A204.1 (cell line): ENCODE data around the gene CAPRIN1.
A peak's percentile ranks its signal among the peaks of the same experiment; 100 is the strongest.

Experiments
- FAIRE-seq: peaks from 2 replicates; lab custom pipeline; 2012; peaks lifted over from hg19 to GRCh38; lab: Jason Lieb, UNC

The CAPRIN1 gene

DNA sequence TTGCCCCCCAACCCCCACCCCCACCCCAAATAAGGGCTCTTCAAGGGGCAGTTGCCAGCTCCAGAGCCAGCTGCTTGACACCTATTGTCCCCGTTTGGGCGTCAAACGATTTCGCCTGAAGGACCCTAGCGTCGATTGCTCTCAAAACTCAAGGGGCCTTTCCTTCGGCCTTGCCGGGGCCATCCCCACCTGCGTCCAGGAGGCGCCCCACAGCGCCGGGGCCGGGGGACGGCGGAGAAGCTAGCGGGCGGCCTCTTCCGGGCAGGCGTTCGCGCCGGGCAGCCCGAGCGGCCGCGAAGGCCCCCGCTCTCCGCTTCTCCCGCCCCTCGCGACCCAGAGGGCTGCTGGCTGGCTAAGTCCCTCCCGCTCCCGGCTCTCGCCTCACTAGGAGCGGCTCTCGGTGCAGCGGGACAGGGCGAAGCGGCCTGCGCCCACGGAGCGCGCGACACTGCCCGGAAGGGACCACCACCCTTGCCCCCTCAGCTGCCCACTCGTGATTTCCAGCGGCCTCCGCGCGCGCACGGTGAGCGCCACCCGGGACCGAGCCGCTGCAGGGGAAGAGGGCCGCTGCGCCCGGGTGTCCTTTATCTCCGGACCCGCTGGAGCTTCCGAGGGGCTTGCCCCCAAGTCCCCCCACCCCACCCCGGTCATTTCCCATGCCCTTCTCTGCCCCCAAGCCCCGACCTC, at the start of gene CAPRIN1:
TSS of gene CAPRIN1 (plus strand) at position 383 of the 687 bp plus-strand sequence. CDS start 690 bp downstream, outside the sequence.
- no peak for FAIRE-seq

DNA sequence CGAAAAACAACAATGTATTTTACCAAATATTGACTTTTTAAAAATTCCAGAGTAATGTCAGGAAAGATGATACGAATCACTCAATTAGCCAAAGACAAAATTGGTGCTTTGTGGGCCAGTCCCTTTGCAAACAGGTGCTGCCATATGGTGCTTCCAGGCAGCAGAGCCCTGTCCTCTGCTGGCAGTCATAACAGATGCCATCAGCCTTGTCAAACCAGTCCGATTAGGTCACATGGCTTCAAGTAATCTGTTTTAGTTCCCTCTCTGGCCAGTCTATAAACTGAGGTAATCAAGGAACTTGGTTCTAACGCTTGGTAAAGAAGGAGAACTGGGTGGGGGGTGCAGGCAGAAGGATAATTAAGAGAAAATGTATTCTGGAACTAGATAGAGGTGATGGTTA, 49.1 kb upstream of the CAPRIN1 start:
- FAIRE-seq: no peak

- no peak for FAIRE-seq
Observed at GRCh38 chr11:34004236-34004635, 47.3 kb upstream of the CAPRIN1 start.

DNA sequence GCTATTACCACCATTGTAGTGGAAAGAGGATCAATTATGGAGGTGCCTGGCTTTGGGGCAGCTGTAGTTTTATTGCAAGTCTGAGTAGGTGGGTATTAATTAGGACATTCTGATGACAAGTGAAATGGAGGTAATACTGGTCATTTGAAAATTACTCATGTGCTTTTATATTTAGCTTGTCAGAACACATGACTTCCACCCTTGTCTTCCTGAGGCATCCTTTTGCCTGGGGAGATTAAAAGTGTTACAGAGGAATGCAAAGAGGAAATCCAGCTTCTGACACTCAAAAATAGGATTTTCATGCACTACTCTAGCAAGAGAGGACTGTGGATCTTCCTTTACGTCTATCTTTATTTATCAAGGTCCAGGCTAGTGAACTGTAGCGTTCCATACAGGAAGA, 44.7 kb upstream of the CAPRIN1 start:
- FAIRE-seq: no peak

- FAIRE-seq: no peak
Observed at GRCh38 chr11:34012734-34013133, 38.8 kb upstream of the CAPRIN1 start.

- no peak for FAIRE-seq
Observed at GRCh38 chr11:34013898-34014571, 37.5 kb upstream of the CAPRIN1 start.

DNA sequence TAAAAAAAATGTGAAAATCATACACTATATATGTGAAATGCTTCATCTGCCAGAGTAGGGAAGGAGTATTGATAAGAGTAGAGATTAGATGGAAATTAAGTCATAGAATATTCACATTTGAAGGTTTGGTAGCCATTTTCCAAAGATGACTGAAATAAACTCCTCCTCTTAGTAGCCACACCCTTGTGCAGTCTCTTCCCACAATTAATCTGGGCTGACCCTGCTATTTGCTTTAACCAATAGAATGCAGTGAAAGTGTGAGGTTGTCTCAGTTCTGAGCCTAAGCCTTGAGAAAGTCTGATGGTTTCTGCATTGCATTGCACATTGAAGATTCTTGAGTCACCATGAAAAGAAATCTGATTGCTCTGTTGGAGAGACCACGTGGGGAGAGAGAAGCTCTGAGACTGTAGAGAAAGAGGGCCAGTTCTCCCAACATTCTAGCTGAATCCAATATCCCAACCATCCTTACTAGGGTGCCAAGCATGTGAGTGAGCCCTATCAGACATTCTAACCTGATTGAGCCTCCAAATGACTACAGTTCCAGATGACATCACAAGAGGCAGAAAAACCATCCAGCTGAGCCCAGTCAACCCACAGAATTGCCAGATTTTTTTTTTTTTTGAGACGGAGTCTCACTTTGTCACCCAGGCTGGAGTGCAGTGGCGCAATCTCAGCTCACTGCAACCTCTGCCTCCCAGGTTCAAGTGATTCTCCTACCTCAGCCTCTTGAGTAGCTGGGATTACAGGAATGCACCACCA, 29.4 kb upstream of the CAPRIN1 start:
- FAIRE-seq: no peak

GRCh38 chr11:34026432-34026831, 25.1 kb upstream of the CAPRIN1 start:
- peak; percentile 90 for FAIRE-seq

DNA sequence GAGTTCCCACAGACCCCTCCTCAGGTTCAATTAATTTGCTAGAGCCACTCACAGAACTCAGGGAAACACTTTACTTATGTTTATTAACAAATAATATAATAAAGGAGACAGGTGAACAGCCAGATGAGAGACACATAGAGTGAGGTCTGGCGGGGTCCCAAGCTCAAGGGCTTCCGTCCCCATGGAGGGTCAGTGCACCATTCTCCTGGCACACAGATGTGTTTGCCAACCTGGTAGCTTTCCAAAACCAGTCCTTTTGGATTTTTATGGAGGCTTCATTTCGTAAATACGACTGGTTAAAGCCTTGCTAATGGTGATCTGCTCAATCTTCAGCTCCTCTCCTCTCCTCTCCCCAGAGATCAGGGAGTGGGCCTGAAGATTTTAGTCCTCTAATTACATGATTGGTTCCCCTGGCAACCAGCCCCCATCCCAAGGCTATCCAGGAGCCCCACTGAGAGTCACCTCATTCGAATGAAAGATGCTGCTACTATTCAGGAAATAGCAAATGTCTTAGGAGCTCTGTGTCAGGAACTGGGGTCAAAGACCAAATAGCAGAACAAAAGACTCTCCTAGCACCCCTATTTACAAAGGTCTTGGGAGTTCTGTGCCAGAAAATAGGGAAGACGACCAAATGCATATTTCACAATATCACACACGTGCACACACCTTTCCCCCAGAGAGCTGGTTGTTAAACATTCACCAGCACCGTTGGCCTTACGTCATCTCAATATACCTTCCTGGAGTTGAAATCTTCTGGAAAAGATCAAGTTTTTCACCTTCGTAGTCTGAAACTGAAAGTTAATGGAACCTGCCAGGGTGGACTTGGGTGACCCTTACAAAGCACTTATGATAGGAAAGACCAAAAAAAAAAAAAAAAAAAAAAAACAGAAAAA, 23.8 kb upstream of the CAPRIN1 start:
- no peak for FAIRE-seq

- no peak for FAIRE-seq
Observed at GRCh38 chr11:34028425-34028824, 23.1 kb upstream of the CAPRIN1 start.

- no peak for FAIRE-seq
Observed at GRCh38 chr11:34029176-34029575, 22.4 kb upstream of the CAPRIN1 start.

DNA sequence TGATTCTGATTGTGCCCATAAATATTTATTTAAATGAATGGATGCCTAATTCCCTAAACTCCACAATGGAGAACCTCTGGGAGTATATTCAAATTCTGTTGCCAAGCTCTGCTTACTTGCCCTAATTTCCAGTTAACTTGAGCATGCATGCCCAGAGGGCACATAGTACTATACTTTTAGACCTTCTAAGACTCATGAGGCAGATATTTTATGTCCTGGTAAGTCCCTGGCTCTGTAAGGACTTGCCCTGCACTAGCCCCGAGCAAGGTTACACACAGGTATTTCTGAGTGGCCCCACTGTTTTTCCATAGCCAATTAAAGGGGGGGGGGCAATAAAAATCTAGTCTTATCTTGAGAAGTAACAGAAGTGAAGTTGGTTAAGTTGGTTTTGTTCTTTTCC, 21.1 kb upstream of the CAPRIN1 start:
- no peak for FAIRE-seq

DNA sequence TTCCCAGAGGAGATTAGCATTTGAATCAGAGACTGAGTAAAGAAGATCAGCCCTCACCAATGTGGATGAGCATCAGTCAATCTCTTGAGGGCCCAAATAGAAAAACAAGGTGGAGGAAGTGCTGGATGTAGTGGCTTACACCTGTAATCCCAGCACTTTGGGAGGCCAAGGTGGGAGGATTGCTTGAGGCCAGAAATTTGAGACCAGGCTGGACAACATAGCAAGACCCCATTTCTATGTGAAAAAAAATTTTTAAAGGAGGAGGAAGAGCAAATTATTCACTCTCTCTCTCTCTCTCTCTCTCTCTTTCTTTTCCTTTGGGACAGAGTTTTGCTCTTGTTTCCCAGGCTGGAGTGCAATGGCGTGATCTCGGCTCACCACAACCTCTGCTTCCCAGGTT, 18.1 kb upstream of the CAPRIN1 start:
- FAIRE-seq: no peak

DNA sequence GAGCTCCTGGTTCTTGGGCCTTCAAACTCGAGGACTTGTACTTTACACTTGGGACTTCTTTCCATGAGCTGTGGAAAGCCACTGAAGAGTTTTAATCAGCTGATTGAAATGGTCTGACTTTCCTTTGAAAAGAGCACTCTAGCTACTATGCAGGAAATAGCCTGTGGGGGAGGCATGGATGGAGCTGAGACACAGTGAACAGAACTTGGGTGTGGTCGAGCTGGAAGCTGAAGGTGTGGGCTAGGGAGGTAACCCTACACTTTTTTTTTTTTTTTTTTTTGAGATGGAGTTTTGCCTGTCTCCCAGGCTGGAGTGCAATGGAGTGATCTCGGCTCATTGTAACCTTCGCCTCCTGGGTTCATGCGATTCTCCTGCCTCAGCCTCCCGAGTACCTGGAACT, 17.5 kb upstream of the CAPRIN1 start:
- no peak for FAIRE-seq

GRCh38 chr11:34036456-34036855, 15.1 kb upstream of the CAPRIN1 start:
- FAIRE-seq: no peak

DNA sequence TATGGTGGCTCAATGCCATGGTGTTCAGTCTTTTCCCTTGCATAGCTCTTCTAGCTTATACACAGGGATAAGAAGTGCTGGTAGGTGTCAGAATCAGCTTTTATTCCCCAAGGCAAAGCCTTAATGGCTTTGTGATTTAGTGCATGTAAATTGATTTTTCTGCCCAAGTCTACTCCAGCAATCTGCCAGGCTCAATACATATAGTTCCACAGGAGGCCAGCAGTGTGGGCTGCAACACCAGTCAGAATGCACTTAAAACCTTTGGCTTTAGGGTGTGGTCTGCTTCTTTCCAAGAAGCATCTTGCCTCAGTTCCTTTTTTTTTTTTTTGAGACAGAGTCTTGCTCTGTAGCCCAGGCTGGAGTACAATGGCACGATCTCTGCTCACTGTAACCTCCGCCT, 14.5 kb upstream of the CAPRIN1 start:
- no peak for FAIRE-seq

DNA sequence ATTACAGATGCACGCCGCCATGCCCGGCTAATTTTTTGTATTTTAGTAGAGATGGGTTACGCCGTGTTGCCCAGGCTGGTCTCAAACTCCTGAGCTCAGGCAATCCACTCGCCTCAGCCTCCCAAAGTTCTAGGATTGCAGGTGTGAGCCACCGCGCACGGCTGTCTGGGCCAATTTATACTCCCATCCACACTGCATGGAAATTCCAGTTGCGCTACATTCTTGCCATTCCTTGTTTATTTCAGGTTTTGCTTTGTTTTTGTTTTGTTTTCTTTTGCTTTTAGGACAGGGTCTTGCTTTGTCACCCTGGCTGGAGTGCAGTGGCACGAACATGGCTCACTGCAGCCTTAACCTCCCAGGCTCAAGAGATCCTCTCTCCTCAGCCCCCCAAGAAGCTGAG, 11.0 kb upstream of the CAPRIN1 start:
- FAIRE-seq: no peak

GRCh38 chr11:34044664-34045485, 6.7 kb upstream of the CAPRIN1 start:
- no peak for FAIRE-seq

GRCh38 chr11:34049028-34049427, 2.5 kb upstream of the CAPRIN1 start:
- no peak for FAIRE-seq

DNA sequence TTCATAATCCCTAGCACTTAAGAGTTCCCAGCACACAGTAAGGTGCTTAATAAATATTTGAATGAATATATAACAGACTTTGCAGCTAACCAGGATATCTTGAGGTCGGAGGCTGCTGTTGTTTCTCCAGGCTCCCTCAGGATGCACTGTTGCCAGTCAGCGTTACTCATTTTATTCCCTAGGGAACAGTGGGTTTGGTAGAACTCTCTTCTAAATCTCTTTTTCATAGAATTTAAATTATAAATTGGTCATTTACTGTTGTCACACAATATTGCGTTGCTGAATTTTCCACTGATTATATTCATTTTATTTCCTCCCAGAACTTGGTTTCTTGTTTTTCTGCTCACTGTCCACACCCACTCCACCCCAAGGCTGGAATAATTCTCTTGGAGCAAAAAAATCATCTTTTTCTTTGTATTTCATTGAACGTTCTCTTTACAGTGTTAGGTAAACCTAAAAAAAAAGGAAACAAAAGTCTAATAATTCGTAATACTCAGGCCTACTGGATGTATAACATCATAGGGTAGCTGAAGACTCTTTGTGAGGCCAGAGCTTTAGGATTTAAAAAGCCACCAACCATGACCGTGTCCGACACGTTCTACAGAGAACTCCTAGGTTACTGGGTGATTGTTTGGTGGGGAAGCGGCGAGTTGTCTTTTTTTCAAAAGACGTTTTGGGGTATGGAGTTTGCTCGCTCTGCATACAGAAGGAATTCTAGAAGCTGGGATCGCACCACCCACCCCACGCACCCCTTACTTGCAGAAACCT, 766 bp upstream of the CAPRIN1 start:
- FAIRE-seq: no peak
